ENCODE data around the gene TTC27.

GRCh38 chr2:32812316-32812715 lies 184.5 kb downstream of the TTC27 start:
- TF ChIP-seq SP1 (CRISPR knock-in tag; conservative IDR thresholded peaks at IDR 0.05) (no peak), ZNF219 (CRISPR knock-in tag; IDR thresholded peaks at IDR 0.05; ENCODE audit: borderline replicate concordance) (no peak), CTCF (IDR thresholded peaks at IDR 0.05) (no peak), MLX (CRISPR knock-in tag; IDR thresholded peaks at IDR 0.05) (no peak), NFE2L1 (CRISPR knock-in tag; IDR thresholded peaks at IDR 0.05) (no peak), HMGXB4 (CRISPR knock-in tag; IDR thresholded peaks at IDR 0.05) (no peak), STAT6 (CRISPR knock-in tag; conservative IDR thresholded peaks at IDR 0.05; ENCODE audit: low read depth) (no peak), CREM (CRISPR knock-in tag; IDR thresholded peaks at IDR 0.05) (no peak), FOXJ3 (CRISPR knock-in tag; IDR thresholded peaks at IDR 0.05; ENCODE audit: borderline replicate concordance) (no peak), ARID4B (CRISPR knock-in tag; IDR thresholded peaks at IDR 0.05; ENCODE audit: borderline replicate concordance) (no peak), CBFB (CRISPR knock-in tag; IDR thresholded peaks at IDR 0.05; ENCODE audit: low read depth) (no peak)

All from WTC11 (cell line).